GM18858 (cell line): ENCODE measurements around the gene TMEM190.
"Not testable (repeated sequence)": the region's sequence is repeated elsewhere in the genome, so short reads cannot be mapped to it uniquely, and the experiment has no call there.

Experiments
- ATAC-seq: cut with Tn5 transposase; IDR thresholded peaks from one replicate; pipeline ENCODE4 v1.9.1; 2021; ENCODE audit not compliant: unreplicated experiment

The TMEM190 gene

DNA sequence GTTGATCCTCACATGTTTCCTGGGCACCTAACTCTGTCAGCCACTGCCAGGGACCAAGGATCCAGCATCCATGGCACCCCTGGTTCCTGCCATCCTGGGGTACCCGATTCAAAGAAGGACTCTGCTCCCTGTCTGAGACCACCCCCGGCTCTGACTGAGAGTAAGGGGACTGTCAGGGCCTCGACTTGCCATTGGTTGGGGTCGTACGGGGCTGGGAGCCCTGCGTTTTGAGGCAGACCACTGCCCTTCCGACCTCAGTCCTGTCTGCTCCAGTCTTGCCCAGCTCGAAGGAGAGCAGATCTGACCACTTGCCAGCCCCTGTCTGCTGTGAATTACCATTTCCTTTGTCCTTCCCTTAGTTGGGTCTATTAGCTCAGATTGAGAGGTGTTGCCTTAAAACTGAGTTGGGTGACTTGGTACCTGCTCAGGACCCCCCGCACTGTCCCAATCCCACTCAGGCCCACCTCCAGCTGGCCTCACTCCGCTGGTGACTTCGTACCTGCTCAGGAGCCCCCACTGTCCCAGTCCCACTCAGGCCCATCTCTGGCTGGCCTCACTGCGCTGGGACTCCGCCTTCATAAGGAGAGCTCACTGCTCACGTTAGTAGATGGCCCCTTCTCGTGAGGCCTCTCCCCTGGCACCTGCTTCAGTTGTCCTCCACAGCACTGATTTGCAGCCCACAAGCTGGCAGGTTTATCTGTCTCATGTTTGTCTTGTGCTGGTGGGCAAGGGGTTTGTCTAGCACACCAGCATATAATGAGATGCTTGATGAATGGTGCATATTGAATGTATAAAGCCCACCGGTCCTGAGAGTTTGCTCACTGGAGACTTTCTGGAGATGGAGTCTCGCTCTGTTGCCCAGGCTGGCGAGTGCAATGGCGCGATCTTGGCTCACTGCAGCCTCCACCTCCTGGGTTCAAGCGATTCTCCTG is 13.0 kb downstream of the TMEM190 start:
- ATAC-seq: no peak

DNA sequence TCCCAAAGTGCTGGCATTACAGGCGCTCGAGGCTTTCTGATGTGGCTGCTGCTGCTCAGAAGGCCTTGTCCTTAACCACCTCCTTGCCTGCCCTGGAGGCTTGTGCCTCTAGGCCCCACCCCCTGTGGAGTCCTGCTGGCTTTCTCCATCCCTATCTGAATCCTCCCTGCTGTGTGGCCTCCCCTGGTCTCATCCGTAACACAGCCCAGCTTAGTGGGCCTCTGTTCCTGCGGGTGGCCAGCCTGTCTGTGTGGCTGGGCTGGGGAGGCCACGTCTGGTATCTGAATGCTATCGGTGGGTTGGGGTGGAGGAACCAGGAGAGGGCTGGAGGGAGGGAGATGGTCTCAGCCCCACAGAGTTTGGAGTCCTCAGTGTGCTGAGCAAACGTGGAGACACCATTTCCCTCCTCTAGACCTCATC is 13.8 kb downstream of the TMEM190 start:
- ATAC-seq: no peak

DNA sequence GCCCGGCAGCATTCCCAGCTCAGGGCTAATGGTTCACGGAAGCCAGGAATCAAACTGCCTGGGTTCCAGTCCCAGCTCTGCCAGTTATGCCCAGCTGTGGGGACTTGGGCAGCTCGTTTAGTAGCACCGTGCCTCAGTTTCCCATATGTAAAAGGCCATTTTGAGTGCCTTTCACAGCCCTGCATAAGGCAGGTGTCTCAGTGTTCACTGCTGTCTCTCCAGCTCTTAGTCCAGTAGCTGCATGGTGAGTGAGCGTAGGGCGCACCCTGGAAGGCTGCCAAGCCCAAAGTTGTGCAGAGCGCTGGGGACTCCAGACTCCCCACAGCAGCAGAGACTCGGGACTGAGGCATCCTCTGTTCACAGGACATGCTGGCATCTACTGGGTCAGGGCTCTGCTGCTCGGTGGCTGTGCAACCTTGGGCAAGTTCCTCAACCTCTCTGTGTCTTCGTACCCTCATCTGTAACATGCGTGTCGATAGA is 14.6 kb downstream of the TMEM190 start:
- ATAC-seq: no peak

DNA sequence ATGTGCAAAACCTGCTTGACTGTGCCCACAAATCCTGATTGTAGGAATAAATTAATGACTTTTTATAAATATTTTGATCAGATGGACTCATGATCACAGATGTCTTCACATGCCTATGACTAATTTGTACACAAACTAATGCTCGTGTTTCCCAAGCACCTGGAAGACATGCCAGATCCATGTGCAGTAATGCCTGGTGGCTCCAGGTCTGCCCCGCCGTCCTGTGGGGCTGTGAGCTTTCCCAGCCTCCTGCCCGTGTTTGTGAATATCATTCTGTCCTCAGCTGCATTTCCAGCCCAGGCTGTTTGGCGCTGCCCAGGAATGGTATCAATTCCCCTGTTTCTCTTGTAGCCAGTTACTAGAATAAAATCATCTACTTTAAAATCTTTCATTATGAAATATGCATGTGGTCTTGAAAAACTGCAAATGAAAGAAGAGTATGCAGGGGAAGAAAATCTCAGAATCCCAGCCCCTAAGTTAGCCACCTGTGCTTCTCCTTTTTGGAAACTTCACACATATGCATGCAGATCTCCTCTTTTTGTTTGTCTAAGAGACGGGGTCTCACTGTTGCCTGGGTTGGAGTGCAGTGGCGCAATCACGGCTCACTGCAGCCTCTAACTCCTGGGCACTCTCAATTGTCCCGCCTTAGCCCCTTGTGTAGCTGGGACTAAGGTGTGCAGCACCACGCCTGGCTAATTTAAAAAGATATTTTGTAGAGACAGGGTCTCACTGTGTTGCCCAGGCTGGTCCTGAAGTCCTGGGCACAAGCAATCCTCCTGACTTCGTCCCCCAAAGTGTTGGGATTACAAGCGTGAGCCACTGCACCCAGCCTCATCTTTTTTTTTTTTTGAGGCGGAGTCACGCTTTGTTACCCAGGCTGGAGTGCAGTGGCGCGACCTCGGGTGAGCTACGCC is 15.3 kb downstream of the TMEM190 start:
- no peak for ATAC-seq

DNA sequence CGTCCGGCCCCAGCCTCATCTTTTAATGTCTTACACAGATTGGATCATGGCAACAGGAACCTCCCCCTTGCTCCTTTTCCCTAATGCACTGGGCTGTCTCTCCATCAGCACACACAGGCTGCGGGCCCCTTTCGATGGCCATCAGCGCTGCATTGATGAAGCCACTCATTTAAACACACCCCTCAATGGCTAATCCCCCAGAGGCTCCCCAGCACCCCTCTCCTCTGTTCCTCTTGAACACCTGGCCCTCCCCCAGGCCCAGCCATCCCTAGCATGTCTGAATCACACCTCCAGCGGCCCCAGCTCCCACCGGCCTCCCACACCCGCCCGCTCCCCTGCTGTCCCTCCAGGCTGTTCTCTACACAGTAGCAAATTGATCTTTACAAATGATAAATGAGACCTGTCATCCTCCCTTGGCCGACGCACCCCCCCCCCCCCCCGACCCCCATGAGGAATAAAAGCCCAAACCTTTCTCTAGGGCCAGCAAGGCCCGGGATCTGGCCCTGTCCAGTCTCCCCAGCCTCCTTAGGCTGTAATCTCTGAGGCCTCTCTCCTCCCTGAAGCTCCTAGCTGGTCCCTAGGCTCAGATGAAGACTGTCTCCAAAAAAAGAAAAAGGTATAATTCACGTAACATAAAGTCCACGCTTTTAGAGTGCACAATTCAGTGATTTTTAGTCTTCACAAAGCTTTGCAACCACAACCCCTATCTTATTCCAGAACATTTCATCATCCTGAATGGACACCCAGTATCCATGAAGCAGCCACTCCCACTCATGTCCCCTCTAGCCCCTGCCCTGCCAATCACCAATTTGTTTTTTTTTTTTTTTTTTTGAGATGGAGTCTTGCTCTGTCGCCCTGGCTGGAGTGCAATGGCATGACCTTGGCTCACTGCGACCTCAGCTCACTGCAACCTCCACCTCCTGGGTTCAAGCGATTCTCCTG is 16.5 kb downstream of the TMEM190 start:
- no peak for ATAC-seq

DNA sequence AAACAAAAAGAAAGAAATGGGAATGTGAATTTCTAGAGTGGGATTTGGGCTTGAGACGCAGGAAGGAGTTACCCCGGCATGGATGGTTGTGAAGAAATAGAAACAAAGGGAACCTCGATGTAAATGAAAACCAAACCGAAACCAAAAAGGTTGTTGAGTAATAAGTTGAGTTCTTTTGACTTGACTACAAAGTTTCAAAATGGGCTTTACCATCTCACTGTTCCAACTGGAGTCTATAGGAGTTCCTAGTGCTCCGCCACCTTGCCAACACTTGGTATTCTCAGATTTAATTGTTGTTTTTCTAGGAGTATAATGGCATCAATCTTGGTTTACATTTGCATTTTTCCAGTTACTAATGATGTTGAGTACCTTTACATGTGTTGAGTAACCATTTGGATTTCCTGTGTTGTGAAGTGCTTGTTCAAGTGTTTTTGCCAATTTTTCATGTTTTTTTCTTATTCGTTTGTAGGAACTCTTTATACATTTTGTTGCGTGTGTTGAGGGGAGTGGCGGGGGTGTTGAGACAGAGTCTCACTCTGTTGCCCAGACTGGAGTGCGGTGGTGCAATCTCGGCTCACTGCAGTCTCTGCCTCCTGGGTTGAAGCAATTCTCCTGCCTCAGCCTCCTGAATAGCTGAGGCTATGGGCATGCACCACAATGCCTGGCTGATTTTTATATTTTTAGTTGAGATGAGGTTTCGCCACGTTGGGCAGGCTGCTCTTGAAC is 21.7 kb downstream of the TMEM190 start:
- ATAC-seq: no peak

DNA sequence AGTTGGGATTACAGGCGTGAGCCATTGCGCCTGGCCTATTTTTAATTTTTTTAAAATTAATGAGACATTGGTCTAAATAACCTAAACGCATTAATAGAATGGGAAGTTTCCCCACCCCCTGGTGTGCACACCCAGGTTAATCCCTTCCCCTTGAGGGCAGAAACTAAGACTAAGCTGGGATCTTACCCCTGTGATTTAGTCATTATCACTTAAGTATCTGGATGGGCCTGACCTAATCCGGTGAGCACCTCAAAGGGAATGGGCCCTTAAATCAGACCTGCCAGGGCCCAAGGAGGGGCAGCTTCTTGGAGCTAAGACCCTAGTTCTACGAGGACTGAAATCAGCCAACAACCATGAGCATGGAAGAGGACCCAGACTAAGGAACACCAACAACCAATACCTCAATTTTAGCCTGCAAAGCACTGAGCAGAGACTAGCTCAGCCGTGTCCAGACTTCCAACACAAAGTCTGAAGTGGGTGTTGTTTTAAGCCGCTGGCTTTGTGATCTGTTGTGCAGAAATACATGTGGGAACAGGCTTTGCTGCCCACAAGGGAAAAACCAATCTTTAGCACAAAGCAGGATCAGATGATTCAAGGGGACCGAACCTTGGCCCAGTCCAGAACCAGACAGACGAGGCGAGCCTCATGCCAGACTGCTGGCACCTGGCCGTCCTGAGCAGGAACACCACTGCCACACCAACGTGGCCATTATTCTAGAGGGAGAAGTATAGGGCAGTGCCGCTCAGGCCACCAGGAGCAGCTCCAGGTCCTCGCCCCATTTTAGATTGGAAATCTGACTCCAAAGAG is 23.9 kb downstream of the TMEM190 start:
- ATAC-seq: no peak

DNA sequence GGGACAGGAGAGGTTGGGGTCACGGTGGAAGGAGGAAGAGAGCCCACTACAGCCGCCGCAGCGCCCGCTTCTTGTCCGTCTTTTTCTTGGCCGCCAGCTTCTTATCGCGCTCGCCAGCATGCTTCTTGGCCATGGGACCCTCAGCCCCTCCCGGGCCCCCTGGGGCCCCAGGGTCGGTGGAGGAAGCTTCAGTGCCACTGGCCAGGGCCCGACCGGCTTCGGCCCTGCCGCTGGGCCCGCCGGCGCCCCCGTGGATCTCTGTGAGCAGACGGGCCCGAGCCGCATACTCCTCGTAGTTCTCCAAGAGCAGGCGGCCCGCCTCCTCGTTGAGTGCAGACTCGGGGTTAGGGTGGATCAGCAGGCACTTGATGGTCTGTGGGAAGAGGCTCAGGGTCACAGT is 24.8 kb downstream of the TMEM190 start:
- ATAC-seq: not testable (repeated sequence)

DNA sequence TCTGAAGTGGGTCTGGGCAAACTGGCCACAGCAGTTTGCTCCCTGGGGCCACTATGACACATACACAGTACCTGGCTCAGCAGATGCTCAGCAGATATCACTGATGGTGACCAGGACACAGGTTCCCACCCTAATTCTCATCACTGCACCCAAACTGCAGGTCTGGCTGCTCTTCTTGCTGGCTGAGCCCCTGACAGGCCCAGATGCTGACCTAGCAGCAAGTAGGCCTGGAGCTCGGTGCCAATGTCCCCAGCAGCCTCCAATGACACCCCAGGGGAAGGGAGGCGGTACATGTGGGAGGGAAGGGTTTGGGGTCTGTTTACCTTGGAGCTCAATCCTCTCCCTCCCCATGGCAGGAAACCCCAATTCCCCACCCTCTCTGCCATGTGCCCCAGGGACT is 25.9 kb downstream of the TMEM190 start:
- no peak for ATAC-seq

DNA sequence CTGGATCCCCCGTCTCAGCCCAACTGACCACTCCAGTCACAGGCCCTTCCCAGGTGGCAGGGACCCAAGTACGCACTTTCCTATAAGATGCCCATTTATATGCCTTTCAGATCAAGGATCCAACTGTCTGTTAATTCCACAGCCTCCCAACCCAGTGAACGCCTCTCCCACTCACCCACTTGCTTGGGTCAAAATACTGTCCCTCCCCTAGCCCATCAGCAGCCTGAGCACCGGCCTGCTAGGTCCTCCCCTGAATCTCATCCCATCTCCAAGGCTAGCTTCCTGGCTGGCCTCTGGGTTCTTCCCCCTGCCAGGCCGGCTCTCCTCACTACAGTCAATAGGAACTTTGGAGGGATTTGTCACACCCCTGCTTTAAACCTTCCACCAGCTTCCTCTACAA is 29.0 kb downstream of the TMEM190 start:
- no peak for ATAC-seq

DNA sequence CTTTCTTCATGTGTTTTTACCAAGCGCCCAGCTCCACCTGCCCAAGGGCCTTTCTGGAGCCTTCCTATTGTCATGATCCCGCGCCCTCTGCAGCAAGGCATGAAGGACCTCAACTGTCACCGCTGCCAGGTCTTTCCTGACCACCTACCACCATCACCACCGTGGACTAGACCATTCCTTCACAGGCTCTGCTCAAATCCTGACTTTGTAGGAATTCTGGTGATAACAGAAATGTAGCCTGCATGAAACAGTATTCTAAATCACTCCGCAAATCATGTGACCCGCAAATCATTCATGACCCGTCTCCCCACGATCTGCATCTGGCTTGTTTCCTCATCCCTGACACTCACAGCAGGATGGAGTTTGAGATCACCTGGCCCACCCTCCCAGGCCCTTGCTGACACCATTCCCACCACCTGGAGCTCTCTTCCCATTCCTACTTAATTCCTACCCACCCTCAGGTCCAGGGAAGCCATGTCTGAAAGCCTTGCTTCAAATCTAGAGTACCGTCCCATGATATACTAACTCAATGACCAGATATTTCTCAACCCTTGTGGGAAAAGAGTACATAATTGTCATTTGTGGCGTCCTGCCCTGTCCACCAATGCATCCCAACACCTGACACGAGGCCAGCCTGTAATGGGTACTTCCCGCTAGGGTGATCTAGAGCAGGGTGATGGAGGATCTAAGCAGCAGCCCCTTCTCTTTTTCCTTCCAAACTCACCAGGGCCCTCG is 29.6 kb downstream of the TMEM190 start:
- ATAC-seq: no peak

DNA sequence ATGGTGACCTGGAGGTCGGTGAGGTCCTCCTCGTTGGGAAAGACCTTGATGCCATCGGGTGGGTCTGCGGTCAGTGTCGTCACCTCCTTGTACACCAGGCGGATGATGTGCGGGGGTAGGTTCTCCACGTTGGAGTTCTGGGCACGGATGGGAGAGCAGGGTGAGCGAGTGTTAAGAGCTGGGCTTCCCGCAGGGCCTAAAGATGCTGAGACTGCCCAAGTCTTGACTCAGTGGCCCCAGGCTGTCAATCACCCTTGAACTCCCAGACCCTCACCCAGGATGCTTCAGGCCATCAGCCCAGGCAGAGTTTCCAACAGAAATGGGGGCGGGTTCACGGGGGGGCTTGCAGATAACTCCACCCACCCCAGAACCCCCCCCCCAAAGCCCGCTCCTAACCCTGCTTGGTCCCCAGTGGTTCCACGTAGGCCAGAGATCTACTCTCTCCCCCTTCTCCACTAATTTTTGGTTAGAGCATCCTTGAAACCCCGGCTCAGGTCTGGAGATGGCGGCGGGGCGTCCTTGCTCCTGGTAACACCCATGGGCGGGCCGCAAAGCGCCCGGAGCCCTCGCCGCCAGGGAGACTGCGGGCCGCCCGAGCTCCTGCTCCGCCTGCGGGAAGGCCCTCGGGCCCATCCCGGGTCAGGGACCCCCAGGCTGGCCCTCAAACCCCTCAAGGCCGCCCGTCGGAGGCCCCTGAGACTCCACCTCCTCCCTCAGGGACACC is 30.4 kb downstream of the TMEM190 start:
- ATAC-seq: no peak

DNA sequence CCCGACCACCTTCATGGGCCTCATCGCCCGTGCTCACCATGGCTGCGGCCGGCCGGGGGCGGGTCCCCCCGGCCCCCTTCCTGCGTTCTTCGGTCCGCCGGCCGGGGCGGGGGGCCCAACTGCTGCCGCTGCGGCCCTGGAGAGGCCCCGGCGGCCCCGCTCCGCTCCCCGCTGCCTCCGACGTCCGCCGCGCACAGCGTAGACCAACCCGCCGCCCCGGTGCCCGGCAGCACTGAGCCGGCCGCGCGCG is 30.8 kb downstream of the TMEM190 start, which contains the start of gene UBE2S:
Gene UBE2S, minus strand, starts transcription at position 239 of the 250 bp plus-strand sequence. Its CDS starts 199 bp downstream, at position 40.
- ATAC-seq: peak; percentile 19

DNA sequence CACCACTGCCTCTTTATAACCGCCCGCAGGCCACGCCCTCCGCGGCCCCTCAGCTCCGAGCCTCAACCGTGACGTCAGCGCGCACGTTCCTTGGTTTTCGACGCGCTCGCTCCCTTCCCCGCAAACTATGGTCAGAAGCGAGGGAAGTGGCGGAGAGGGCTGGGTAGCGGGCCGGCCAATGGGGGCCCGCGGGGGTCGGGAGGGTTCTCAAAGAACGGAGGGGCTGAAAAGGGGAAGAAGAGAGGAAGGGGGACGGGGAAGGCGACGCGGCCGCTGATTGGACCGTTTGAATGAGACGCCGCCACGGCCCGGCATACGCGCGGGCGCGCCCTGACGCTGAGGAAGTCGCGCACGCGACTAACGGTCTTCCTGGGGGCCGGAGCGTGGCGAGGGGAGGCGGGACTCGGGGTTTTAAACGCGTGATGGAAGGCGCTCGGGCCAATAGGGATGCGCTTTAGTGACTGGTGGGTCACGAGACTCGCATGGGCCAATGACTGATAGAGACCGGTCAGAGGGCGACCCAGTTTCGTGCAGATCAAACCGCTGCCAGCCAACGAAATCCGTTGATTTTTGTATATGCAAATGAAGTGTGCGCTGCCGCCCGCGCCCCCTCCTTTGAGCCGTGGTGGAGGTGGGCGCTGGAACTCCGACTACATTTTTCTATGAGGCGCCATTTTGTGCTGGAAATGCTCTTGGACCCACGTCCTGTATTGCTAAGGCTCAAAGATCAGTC is 31.3 kb downstream of the TMEM190 start:
- ATAC-seq: peak; percentile 63

DNA sequence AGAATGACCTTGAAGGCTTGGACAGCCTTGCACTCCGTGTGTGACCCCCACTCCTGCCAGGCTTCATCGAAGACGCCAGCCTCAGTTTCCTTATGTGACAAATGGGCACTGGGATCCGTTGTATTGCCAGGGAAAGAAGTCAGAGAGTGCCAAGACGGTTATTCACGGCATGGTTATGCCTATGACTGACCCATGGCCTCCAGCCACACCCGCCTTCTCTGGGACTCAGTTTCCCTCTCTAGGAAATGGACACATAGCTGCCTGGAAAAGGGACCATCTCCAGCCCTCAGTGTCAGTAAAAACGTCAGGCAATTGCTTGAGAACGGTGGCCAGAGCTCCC is 31.9 kb downstream of the TMEM190 start:
- no peak for ATAC-seq

DNA sequence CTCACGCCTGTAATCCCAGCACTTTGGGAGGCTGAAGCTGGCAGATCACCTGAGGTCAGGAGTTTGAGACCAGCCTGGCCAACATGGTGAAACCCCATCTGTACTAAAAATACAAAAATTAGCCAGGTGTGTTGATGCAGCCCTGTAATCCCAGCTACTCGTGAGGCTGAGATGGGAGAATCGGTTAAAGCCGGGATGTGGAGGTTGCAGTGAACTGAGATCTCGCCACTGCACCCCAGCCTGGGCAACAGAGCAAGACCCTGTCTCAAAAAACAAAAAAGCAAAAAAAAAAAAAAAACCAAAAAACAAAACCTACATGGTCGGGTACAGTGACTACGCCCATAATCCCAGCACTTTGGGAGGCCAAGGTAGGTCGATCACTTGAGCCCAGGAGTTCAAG is 32.6 kb downstream of the TMEM190 start:
- ATAC-seq: not testable (repeated sequence)

DNA sequence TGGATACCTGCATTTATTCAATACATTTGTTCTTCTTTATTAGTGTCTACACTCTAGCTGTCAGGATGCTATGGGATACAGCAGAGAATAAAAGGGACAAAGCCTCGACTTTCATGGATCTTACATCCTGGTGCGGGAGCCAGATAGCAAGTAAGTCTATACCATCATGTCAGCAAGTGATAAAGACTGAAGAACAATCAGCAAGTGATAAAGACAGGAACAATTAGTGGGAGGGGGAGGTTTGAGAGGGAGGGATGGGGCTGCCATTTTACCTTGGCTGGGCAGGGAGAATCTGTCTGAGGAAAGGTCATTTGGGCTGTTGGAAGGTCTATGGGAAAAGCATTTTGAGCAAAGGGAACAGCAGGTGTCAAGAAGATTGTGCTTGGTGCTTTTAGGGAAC is 33.5 kb downstream of the TMEM190 start:
- ATAC-seq: no peak
